A673 (cell line): ENCODE results near the gene IDNK.

Experiments
- CTCF ChIP-seq: fragments of 300-800, 200-600 bp; sonication (generic); conservative IDR thresholded peaks from 2 replicates; pipeline ENCODE4 v1.5.1; 2017; ENCODE audit warnings: low read depth, mild to moderate bottlenecking, antibody characterized with exemption, low read length, moderate library complexity, mixed read lengths
- EZH2 ChIP-seq: fragments of 200-600 bp; sonication (generic); IDR thresholded peaks from 2 replicates; pipeline ENCODE4 v1.6.1; 2017; ENCODE audit warnings: borderline replicate concordance, low read depth, mild to moderate bottlenecking, mixed read lengths, antibody characterized with exemption, low read length; ENCODE audit not compliant: poor library complexity, severe bottlenecking

- no peak for TF ChIP-seq CTCF
- TF ChIP-seq EZH2: no peak
These were observed 23.9 kb upstream of the IDNK start for GRCh38 chr9:83599071-83599470.
